HG03521 (cell line): ENCODE measurements around the gene ZNF488.

Experiments
- ATAC-seq: cut with Tn5 transposase; IDR thresholded peaks from one replicate; pipeline ENCODE4 v1.9.1; 2021; ENCODE audit warnings: mild to moderate bottlenecking, moderate library complexity; ENCODE audit not compliant: unreplicated experiment

Gene ZNF488

DNA sequence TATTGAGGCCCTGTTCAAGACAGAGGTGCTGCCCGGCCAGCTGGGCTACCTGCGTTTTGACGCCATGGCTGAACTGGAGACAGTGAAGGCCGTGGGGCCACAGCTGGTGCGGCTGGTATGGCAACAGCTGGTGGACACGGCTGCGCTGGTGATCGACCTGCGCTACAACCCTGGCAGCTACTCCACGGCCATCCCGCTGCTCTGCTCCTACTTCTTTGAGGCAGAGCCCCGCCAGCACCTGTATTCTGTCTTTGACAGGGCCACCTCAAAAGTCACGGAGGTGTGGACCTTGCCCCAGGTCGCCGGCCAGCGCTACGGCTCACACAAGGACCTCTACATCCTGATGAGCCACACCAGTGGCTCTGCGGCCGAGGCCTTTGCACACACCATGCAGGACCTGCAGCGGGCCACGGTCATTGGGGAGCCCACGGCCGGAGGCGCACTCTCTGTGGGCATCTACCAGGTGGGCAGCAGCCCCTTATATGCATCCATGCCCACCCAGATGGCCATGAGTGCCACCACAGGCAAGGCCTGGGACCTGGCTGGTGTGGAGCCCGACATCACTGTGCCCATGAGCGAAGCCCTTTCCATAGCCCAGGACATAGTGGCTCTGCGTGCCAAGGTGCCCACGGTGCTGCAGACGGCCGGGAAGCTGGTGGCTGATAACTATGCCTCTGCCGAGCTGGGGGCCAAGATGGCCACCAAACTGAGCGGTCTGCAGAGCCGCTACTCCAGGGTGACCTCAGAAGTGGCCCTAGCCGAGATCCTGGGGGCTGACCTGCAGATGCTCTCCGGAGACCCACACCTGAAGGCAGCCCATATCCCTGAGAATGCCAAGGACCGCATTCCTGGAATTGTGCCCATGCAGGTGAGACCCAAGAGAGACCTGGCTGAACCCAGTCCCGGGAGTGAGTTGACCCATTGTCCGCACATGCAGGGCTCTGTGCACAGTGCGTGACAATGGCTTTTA is 33.1 kb downstream of the ZNF488 start:
- no peak for ATAC-seq

DNA sequence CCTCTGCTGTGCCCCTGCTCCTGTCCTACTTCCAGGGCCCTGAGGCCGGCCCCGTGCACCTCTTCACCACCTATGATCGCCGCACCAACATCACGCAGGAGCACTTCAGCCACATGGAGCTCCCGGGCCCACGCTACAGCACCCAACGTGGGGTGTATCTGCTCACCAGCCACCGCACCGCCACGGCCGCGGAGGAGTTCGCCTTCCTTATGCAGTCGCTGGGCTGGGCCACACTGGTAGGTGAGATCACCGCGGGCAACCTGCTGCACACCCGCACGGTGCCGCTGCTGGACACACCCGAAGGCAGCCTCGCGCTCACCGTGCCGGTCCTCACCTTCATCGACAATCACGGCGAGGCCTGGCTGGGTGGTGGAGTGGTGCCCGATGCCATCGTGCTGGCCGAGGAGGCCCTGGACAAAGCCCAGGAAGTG is 34.1 kb downstream of the ZNF488 start:
- ATAC-seq: no peak

DNA sequence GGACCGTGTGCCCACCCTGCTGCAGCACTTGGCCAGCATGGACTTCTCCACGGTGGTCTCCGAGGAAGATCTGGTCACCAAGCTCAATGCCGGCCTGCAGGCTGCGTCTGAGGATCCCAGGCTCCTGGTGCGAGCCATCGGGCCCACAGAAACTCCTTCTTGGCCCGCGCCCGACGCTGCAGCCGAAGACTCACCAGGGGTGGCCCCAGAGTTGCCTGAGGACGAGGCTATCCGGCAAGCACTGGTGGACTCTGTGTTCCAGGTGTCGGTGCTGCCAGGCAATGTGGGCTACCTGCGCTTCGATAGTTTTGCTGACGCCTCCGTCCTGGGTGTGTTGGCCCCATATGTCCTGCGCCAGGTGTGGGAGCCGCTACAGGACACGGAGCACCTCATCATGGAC is 34.6 kb downstream of the ZNF488 start:
- ATAC-seq: no peak

DNA sequence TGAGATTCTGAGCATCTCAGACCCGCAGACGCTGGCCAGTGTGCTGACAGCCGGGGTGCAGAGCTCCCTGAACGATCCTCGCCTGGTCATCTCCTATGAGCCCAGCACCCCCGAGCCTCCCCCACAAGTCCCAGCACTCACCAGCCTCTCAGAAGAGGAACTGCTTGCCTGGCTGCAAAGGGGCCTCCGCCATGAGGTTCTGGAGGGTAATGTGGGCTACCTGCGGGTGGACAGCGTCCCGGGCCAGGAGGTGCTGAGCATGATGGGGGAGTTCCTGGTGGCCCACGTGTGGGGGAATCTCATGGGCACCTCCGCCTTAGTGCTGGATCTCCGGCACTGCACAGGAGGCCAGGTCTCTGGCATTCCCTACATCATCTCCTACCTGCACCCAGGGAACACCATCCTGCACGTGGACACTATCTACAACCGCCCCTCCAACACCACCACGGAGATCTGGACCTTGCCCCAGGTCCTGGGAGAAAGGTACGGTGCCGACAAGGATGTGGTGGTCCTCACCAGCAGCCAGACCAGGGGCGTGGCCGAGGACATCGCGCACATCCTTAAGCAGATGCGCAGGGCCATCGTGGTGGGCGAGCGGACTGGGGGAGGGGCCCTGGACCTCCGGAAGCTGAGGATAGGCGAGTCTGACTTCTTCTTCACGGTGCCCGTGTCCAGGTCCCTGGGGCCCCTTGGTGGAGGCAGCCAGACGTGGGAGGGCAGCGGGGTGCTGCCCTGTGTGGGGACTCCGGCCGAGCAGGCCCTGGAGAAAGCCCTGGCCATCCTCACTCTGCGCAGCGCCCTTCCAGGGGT is 35.2 kb downstream of the ZNF488 start:
- no peak for ATAC-seq

DNA sequence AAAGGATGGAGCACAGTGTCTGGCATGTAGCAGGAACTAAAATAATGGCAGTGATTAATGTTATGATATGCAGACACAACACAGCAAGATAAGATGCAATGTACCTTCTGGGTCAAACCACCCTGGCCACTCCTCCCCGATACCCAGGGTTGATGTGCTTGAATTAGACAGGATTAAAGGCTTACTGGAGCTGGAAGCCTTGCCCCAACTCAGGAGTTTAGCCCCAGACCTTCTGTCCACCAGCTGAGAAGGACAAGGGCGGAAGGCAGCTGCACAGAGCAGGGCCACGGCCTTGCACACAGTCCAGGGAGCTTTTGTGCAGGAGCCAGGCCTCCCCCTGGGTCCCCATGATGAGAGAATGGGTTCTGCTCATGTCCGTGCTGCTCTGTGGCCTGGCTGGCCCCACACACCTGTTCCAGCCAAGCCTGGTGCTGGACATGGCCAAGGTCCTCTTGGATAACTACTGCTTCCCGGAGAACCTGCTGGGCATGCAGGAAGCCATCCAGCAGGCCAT is 35.9 kb downstream of the ZNF488 start, which contains the start of gene RBP3:
Gene RBP3 (plus strand): TSS at position 226 of the 514 bp plus-strand sequence. CDS start 122 bp downstream, at position 348.
- ATAC-seq: no peak

DNA sequence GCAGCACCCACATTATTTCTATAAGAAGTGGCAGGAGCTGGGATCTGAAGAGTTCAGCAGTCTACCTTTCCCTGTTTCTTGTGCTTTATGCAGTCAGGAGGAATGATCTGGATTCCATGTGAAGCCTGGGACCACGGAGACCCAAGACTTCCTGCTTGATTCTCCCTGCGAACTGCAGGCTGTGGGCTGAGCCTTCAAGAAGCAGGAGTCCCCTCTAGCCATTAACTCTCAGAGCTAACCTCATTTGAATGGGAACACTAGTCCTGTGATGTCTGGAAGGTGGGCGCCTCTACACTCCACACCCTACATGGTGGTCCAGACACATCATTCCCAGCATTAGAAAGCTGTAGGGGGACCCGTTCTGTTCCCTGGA is 36.8 kb downstream of the ZNF488 start:
- no peak for ATAC-seq

DNA sequence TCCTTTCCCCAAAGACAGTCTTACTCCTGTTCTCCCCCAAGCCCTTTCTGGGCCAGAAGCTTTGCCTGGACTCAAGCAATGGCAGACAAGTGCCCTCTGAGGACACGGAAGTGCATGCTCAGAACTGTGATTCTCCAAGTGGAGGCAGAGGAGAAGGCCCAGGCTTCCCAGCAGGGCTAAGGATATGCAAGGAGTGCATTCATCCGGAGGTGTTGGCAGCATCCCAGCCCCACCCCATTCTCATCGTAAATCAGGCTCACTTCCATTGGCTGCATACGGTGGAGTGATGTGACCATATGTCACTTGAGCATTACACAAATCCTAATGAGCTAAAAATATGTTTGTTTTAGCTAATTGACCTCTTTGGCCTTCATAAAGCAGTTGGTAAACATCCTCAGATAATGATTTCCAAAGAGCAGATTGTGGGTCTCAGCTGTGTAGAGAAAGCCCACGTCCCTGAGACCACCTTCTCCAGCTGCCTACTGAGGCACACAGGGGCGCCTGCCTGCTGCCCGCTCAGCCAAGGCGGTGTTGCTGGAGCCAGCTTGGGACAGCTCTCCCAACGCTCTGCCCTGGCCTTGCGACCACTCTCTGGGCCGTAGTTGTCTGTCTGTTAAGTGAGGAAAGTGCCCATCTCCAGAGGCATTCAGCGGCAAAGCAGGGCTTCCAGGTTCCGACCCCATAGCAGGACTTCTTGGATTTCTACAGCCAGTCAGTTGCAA is 37.4 kb downstream of the ZNF488 start:
- ATAC-seq: no peak

DNA sequence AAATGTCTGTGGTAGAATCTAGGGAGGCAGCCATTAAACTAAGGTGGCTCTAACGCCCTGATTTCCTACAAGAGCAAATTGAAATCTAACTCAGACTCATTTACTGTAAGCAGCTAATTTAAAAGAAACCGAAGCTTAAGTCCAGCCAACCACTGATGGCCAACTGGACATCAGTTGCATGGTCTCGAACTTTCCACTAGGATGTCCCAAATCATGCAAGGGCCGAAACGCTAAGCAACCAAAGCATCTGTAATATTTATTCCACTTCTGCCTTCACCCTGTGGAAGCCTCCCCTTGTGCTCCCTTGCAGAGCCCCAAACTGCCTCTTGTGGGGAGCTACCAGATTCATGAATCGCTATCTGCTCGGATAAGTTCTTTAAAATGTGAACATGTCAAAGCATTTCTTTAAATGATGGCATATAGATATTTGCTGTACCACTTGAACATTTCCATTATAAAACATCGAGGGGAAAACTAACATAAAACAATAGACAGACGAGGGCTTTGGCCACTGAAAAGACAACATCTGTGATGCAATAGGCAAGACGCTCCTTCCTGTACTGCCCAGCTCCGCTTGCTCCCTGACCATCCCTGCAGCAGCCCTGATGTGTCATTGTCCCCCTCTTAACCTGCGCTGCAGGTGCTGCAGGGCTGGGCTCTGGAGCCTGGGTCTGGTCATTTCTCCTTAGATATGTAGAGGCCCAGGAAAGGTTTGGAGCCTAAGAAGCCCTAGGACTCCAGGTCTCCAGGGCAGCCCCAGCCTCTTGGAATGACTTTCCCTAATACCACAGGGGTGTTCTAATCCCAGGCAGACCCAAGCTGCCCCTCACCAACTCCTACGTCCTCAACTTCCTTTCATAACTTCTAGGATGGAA is 38.9 kb downstream of the ZNF488 start:
- no peak for ATAC-seq

DNA sequence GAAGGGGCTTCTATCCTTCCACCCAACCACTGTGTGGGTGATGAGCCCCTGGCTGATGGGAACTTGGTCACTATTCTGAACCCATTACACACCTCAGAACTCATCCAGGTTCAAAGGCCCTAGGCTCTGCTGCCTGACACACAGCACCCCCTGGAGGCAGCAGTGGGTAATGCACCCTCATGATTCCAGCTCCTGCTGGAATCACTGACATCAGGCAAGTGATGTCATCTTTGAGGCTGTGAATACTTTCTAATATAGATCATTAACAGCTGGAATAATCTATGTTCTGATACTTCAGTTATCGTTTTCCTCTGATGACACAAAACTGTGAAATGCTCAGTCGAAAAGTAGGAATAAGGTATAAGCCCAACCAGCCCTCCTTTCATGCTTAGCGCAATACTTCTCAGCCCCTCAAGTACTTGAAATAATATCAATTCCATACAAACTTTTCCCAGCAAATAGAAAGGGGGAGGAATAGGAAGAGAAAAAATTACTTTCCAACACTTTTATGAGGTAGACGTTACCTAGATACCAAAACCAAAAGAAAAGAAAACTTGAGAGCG is 43.4 kb downstream of the ZNF488 start:
- ATAC-seq: no peak

DNA sequence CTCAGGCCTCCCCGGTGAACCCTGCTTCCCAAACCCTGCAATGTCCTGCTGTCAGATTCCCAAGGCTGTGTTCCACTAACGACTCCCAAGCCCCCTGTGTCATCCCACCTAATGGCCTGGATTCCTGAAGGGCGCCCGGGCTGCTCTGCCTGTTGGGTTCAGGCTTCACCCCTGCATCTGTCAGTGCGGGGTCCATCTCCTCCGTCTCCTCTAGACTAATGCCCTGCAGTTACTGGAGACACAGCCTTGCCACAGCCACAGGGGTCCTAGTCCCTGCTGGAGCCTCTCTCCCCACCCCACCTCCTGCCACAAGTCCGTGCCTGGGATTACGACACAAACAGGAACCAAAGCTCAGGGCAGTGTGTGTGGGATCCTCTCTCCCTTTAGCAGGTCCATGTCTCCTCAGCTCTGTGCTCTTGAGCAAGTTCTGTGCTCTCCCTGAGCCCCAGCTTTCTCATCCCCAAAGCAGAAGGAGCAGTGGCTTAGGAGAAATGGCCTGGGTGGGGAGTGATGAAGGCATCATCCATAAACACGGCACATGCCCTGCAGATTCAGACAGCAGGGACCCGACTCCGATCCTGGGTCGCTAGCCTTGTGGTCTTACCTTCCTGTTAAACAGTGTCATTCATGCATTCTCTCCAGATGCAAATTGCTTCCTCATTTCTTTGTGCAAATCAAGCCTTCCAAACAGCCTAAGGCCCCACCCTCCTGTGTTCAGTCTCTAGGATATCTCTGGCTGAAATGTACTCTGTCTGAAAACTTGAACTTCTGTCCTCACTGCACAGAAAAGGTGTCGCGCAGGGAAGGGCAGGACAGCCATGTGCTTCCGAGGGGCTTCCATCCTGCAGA is 44.1 kb downstream of the ZNF488 start:
- no peak for ATAC-seq

DNA sequence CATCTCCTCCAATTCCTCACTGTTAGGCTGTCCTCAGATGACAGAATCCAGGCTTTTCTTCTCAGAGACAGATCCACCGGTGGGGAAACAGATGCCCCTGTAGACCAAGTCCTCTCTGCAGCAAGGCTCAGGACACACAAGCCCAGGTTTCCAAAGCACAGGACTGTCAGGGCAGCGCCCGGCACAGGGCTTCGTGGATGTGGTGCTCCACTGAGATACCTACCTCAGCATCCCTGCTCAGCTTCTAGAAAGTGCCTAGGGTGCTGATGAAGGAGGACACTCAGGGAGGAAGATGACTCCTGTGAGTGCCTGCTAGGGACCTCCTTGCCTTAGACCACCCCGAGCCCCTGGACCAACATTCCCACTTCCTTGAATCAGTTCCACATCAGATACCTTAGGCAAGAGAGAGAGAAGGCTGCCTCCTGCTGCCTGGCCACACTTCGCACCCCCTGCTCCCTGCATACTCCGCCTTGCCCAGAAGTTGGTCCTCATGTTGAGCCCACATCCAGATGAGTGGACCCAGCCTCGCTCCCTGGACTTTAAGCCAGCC is 44.8 kb downstream of the ZNF488 start:
- ATAC-seq: no peak

DNA sequence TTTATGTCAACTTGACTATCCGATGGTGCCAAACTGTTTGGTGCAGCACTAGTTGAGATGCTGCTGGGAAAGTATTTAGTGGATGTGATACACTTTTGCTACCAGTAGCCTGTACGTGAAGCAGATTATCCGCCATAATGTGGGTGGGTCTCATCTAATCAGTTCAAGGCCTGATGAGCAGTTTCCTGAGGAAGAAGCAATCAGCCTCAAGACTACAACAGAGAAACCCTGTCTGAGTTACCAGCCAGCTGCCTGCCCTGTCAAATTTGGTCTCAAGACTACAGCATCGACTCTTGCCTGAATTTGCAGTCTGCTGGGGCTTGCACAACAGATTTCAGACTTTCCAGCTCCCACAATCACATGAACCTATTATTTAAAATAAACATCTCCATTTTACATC is 46.8 kb downstream of the ZNF488 start:
- no peak for ATAC-seq

DNA sequence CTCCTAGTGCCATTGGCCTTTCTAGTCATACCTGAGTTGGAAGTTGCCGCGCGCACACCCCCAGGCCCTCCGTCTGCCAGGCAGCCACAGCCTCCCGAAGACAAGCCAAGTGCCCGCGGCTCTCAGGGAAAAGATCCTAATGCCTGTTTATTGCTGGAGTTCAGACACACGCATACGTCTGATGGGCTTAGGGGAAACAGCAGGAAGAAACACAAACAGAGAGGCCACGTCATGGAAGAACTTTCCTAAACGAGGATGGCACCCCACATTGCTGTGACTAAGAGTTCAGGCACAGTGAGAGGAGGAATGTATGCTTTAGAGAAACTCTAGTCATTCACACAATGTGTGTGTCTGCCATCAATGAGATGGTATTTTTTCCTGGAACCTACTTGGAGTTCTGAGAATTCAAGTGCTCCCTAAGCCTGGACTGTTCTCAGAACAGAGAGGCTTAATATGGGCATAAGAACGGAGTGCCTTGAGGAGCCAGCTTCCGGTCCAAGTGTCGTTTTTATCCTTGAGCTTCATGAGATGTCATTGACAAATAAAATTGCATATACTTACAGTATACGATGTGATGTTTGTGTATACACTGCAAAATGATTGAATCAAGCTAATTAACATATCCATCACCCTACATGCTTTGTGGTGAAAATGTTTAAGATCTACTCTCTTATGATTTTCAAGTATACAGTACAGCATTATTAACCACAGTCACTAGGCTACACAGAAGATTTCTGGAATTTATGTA is 47.5 kb downstream of the ZNF488 start:
- no peak for ATAC-seq

DNA sequence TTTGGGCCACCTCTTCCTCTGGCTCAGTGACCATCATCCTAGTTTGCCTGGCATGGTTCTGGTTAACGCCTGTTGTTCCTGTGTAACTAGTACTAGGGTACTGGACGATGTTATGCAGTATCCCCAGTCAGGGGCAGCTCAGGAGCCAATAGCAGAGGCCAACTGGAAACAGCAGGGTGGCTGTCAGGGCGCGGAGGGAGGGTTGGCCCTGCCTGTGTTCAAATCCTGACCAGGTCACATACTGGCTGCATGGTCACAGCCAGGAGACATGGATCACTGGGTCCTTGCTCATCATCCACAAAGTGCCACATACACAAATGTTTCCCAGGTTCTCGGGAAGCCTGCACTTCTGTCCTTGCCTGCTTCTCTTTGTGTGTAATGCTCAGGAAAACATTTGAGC is 48.2 kb downstream of the ZNF488 start:
- ATAC-seq: no peak

DNA sequence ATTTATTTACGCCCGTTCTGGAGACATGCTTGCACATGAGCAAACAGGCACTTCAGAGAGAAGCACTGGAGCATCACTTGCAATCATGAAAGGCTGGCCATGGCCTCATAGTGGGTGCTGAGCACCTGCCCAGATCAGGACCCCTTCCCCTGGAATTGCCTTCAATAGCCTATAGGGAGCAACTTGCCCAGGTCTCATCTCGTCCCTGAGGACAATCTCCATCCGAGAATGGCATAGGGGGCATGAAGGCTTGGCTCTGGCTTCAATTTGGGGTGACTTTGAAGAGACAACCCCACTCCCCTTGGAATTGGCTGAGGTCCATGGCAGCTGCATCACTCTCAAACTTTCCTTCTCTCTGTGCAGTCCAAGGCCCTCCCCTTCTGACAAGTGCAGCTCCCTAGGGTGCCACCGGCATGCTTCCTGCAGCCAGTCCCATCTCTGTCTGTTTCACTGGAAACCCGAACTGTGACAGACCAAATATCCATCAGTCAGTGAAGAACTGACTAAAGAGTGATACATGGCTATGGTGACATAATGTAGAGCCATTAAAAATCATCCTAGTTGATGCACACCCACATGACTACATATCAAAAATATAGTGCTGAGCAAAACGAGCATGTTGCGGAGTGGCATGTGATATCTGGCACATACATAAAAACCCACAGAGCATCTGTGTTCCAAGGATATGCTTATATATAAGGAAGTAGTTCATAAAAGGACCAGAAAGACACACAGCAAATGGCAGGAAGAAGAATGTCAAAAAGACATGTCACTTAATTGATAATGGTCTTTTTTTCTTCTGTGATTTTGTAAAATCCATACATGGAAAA is 49.4 kb downstream of the ZNF488 start:
- ATAC-seq: no peak

DNA sequence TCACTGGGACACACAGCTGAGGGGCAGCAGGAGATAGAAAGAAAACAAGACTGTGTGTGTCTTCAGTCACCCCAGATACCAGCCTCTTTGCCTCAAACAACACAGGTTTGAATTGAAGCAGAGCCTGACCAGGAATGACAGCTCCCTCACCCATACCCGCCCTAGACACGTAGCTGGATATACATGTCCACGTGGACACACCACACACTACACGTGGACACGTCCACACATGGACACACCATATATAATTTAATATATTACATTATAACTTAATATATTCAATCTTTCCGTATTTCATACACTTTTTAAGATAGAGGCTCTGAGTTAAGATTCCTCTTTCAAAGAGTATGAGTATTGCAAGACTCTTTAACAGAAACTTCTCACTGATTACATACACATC is 50.6 kb downstream of the ZNF488 start:
- ATAC-seq: no peak

DNA sequence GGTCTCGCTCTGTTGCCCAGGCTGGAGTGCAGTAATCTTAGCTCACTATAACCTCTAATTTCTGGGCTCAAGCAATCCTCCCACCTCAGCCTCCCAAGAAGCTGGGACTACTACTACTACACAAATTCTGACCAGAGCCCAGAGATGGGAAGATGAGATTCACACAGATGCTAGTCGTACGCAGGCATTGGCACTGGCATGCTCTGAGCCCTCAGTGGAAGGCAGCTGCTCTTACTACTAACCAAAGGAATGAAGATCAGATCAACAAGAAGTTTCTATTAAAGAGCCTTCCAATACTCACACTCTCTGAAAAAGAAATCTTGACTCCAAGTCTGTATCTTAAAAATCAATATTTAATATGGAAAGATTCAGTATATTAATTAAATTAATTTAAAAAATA is 51.1 kb downstream of the ZNF488 start:
- no peak for ATAC-seq
